Lower lobe of right lung (tissue), 2 donors: ENCODE results near the gene FHL3. TPM values are rescaled to one million over a fixed set of nuclear protein-coding genes. Genes with fewer than 3 reads are reported as not detected.
A peak's percentile ranks its signal among the peaks of the same experiment; 100 is the strongest.

Source experiments
- ATAC-seq, 2 donors: fragments of 200-7000 bp; cut with Tn5 transposase; one replicate each; pipeline ENCODE4 v1.9.1; 2020 to 2022; ENCODE audit warnings: mild to moderate bottlenecking in 2 of 2, moderate library complexity in 2 of 2
- DNase-seq: peaks from one replicate; pipeline ENCODE4 v3.0.0-alpha.2; 2020
- H3K27ac ChIP-seq: fragments of 200-600 bp; one replicate; pipeline ENCODE4 v1.8.0; 2022
- H3K27me3 ChIP-seq: fragments of 200-600 bp; one replicate; pipeline ENCODE4 v1.8.0; 2022; ENCODE audit warnings: low read depth
- H3K36me3 ChIP-seq: fragments of 200-600 bp; one replicate; pipeline ENCODE4 v1.8.0; 2022; ENCODE audit warnings: mild to moderate bottlenecking
- H3K4me1 ChIP-seq: fragments of 200-600 bp; one replicate; pipeline ENCODE4 v1.8.0; 2022
- H3K4me3 ChIP-seq: fragments of 200-600 bp; one replicate; pipeline ENCODE4 v1.8.0; 2022; ENCODE audit warnings: mild to moderate bottlenecking
- H3K9me3 ChIP-seq: fragments of 200-600 bp; one replicate; pipeline ENCODE4 v1.8.0; 2022
- intact Hi-C: fragments of 100-400 bp; cut with DNase I; formaldehyde crosslinking; loops from one replicate; pipeline ENCODE4 v1.11.0; 2022
- long read RNA-seq: library from polyadenylated mRNA; unstranded; transcript quantifications from one replicate; pipeline ENCODE4 v2.0.0, GENCODE V29; 2021
- total RNA-seq: library from RNA; stranded (reverse); fragmentation: NEBNext Ultra II Directional; extraction: Animal tissue kit (Norgen Biotek cat#: 25700); gene quantifications from one replicate; pipeline ENCODE4 v1.2.1, GENCODE V29; 2021
- TF ChIP-seq, protein P1 (sequence below): fragments of 200-600 bp; IDR thresholded peaks from one replicate; pipeline ENCODE4 v1.8.0; 2022; ENCODE audit warnings: antibody characterized with exemption, mild to moderate bottlenecking
- donor health status: DM: no; HTN: yes; CAD: no; lungs with severe emphysema.

Gene FHL3, protein sequence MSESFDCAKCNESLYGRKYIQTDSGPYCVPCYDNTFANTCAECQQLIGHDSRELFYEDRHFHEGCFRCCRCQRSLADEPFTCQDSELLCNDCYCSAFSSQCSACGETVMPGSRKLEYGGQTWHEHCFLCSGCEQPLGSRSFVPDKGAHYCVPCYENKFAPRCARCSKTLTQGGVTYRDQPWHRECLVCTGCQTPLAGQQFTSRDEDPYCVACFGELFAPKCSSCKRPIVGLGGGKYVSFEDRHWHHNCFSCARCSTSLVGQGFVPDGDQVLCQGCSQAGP
- 16.9 TPM for total RNA-seq
- long read RNA-seq, transcript FHL3-201 (6 exons, 1,647 nt), result major isoform, 7 of 12 reads
- long read RNA-seq, partial matches to known transcripts, result 0 of 12 reads
- long read RNA-seq, other reads (novel, unspliced or antisense), result 1 of 12 reads

DNA sequence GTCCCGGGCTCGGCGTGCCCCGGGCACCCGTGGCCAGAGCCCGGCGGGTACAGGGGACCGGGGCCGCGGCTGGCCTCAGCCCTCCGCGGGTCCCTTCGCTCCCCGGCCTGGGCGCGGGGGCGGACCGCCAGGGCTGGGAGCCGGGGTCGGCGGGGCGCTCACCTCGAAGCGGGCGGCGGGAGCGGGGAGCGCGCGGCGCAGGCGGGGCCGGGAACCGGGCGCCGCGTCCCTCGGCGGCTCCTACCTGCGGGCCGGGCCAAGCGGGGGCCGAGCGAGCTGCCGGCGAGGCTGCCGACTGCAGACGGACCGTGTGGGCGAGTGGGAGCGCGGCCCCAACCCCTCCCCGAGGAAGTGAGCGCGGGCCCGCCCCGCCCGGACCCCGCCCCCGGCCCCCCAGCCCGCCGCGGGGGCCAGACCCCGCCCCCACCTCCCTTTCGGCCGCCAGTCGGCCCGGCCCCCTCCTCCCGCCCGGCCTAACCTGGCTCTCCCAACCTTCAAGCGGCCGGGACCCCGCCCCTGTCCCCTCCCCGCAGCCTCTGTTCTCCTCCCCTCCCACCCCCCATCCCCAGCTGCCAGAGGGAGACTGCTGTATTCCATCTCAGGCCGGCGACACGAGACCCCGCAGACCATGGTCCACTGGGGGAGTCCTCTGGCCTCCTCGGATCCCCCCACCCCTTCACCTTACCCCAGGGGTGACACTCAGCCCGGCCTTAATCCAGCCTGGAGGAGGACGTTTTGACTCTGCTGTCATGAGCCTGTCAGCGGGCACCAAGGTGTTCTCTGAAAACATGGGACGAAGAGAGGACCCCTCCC is at the start of gene FHL3:
Gene FHL3, minus strand, starts transcription at position 320 of the 813 bp plus-strand sequence. CDS start 6,102 bp downstream, outside the sequence.
- H3K4me3 ChIP-seq, result peak within 1 kb of the TSS; percentile 69
- intact Hi-C loops, result no loop called here
- H3K36me3 ChIP-seq, result no peaks in the 10 kb centered on the region
- peaks cover 37% of the 10 kb centered on the region for H3K4me1 ChIP-seq
- TF ChIP-seq, protein P1, sequence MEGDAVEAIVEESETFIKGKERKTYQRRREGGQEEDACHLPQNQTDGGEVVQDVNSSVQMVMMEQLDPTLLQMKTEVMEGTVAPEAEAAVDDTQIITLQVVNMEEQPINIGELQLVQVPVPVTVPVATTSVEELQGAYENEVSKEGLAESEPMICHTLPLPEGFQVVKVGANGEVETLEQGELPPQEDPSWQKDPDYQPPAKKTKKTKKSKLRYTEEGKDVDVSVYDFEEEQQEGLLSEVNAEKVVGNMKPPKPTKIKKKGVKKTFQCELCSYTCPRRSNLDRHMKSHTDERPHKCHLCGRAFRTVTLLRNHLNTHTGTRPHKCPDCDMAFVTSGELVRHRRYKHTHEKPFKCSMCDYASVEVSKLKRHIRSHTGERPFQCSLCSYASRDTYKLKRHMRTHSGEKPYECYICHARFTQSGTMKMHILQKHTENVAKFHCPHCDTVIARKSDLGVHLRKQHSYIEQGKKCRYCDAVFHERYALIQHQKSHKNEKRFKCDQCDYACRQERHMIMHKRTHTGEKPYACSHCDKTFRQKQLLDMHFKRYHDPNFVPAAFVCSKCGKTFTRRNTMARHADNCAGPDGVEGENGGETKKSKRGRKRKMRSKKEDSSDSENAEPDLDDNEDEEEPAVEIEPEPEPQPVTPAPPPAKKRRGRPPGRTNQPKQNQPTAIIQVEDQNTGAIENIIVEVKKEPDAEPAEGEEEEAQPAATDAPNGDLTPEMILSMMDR, result no peak
- peak within 1 kb of the TSS; percentile 74 for H3K27ac ChIP-seq
- peak; percentile 74 for DNase-seq
- no peaks in the 10 kb centered on the region for H3K9me3 ChIP-seq
- no peaks in the 10 kb centered on the region for H3K27me3 ChIP-seq
- peak; percentile 71 to 77 for ATAC-seq

DNA sequence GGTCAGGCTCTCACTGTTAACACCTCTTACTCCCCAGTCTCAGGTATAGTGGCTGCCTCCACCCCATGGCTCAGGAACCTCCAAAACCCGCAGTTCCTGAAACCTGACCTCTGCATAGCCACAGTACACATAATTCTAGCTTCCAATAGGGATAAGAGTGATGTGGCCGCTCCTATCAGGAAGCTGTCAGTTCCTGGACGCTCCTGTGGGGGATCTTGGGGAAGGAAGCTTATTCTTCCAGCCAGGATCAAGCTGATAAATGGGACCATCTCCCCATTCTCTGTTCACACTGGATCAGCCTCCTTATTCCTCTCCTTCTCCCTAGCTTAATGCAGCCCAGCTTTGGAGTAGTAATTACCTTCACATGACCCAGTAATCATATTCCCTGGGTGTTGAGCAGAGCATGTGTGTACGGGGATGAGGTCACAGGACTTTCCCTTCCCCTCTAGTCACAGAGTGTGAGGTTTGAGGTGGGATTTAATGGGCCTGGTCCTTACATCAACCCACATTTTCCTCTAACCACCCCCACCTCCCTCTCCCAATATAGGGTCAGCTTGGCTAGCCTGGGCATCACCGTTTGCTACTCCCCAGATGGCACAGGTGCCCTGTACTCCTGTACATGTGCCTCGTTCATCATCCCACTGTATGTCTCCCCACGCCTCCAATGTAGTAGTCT is 48.2 kb upstream of the FHL3 start:
- Histone ChIP-seq H3K4me1 (no peaks in the 10 kb centered on the region), H3K36me3 (no peaks in the 10 kb centered on the region), H3K4me3 (no peak overlapping the region), H3K27ac (no peak overlapping the region), H3K27me3 (peaks cover 1% of the 10 kb centered on the region), H3K9me3 (no peaks in the 10 kb centered on the region)
- intact Hi-C loops, result no loop called here
- TF ChIP-seq, protein P1, result no peak
- ATAC-seq (no peak), DNase-seq (no peak)

DNA sequence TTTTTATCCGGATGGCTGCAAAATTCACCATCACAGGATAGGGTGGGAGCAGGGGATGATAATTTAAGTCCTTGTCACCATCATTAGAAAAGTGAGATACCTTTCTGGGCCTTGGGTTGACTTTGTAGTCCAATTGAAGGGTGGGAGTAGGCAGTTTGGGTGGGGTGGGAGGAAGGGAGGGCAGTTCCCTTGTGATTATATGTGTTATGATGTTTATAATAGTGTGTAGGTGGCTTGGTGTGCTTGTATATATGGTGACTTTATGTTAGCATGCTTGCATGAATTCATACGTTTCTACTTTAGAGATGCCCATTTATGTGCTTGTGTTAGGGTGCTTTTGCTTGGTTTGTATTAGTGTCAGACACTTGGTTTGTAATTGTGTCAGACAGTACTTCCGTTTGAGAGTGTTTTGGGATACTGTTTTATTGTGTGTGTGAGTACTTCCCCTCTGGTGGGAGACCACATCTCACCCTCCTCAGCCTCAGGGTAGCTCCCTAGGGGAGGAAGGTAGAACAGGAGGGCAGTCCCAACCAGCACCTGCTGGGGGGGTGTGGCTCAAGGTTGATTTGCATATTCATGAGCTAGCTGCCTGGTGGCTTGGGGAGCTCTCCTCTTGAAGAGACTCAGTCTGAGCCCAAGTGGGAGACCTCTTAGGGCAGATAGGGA is 47.6 kb upstream of the FHL3 start:
- no peaks in the 10 kb centered on the region for H3K36me3 ChIP-seq
- peaks cover 5% of the 10 kb centered on the region for H3K4me1 ChIP-seq
- H3K4me3 ChIP-seq, result no peak overlapping the region
- peaks cover 8% of the 10 kb centered on the region for H3K27me3 ChIP-seq
- no peak overlapping the region for H3K27ac ChIP-seq
- no peaks in the 10 kb centered on the region for H3K9me3 ChIP-seq
- DNase-seq, result no peak
- TF ChIP-seq, protein P1, result no peak
- no peak for ATAC-seq
- intact Hi-C loops, result no loop called here

DNA sequence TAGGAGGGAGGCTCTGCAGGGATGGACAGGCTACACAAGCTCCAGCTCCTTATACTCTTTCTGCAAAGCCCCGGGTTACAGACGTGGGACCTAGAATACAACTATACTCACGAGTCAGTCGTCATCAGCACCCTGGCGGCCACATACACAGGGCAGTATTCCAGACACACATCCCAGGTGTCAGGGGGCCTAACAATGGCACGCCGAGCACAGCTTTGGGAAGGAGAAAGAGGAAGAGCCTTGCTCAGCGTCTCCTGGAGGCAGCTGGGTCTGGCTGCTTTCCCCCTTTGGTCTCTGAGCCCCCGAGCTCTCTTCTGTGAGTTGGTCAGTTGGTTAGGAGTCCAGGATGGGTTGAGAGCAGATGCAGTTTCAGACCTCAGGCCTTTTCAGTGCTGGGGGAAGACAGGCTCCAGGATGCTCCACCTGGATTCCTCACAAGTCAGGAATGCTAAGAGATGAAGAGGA is 45.8 kb upstream of the FHL3 start:
- peaks cover 15% of the 10 kb centered on the region for H3K27me3 ChIP-seq
- no peaks in the 10 kb centered on the region for H3K9me3 ChIP-seq
- DNase-seq (no peak), ATAC-seq (no peak)
- H3K36me3 ChIP-seq, result no peaks in the 10 kb centered on the region
- no peak overlapping the region for H3K27ac ChIP-seq
- intact Hi-C loops, result no loop called here
- peaks cover 11% of the 10 kb centered on the region for H3K4me1 ChIP-seq
- TF ChIP-seq, protein P1, result no peak
- H3K4me3 ChIP-seq, result no peak overlapping the region
